Adrenal gland (tissue), 12 donors: ENCODE measurements around the gene CYP24A1. TPM values are rescaled to one million over a fixed set of nuclear protein-coding genes. Genes with fewer than 3 reads are reported as not detected.

Experiments used
- DNase-seq, 7 donors: peaks; one replicate each; pipeline ENCODE4 v3.0.0-alpha.2; 2019 to 2020
- H3K27ac ChIP-seq, 5 donors: fragments of 200-600 bp; sonication (generic) in 4 of 5; 1 replicate in 3 of 5; 2 replicates in 2 of 5; pipeline versions ENCODE4 v1.5.1 to v1.8.0; 2016 to 2020; ENCODE audit warnings: mild to moderate bottlenecking in 1 of 5
- H3K27me3 ChIP-seq: fragments of 200-600 bp; 2 replicates; pipeline ENCODE4 v1.8.0; 2021
- H3K36me3 ChIP-seq, 2 donors: fragments of 200-600 bp; replicated peaks in 1 of 2; 1 replicate in 1 of 2; 2 replicates in 1 of 2; pipeline versions ENCODE4 v1.5.1 to v1.8.0; 2018 to 2022
- H3K4me1 ChIP-seq, 2 donors: fragments of 200-600 bp; replicated peaks in 1 of 2; 1 replicate in 1 of 2; 2 replicates in 1 of 2; pipeline versions ENCODE4 v1.5.1 to v1.8.0; 2018 to 2021
- H3K4me3 ChIP-seq, 4 donors: fragments of 200-600 bp; sonication (generic) in 3 of 4; one replicate each; pipeline ENCODE4 v1.5.1; 2016 to 2018
- H3K9me3 ChIP-seq, 3 donors: fragments of 200-600 bp; sonication (generic) in 1 of 3; replicated peaks in 1 of 3; 1 replicate in 2 of 3; 2 replicates in 1 of 3; pipeline versions ENCODE4 v1.5.1 to v1.8.0; 2016 to 2021
- POLR2A ChIP-seq, 2 donors: fragments of 450-650 bp; IDR thresholded peaks; one replicate each; pipeline ENCODE4 v1.6.1; 2017; ENCODE audit warnings: antibody characterized with exemption in 2 of 2, mild to moderate bottlenecking in 2 of 2, moderate library complexity in 1 of 2
- WGBS, 4 donors: extraction: QIAGEN DNeasy Blood & Tissue Kit in 2 of 4; methylation state at CpG; one replicate each; pipeline versions ENCODE4 v1.1.5 to v1.1.7; 2013 to 2017; 5-methylcytosine and 5-hydroxymethylcytosine counted together
- intact Hi-C, 2 donors: fragments of 100-400 bp; cut with DNase I; formaldehyde crosslinking; loops; one replicate each; pipeline versions ENCODE4 v1.14.1 to v1.15.0; 2022 to 2023
- polyA plus RNA-seq, 3 donors: library from polyadenylated mRNA; stranded (reverse); fragments of 200-250 nt in 2 of 3; fragments of 350-450 nt in 1 of 3; fragmentation: Illumina TruSeq in 1 of 3; extraction: RNeasy Lipid Tissue Mini Kit (QIAGEN cat#74804) in 1 of 3; gene quantifications; one replicate each; pipeline ENCODE4 v1.2.3, GENCODE V29; 2013 to 2014
- total RNA-seq, 9 donors: library from RNA; depleted of rRNA in 4 of 9; stranded (reverse); fragments of >200 nt in 4 of 9; fragments of 120-200 nt in 1 of 9; fragmentation: NEBNext Ultra II Directional in 1 of 9; extraction: Animal tissue kit (Norgen Biotek cat#: 25700) in 1 of 9; gene quantifications; one replicate each; pipeline versions ENCODE4 v1.1.0 to v1.2.4, GENCODE V29; 2013 to 2023
- TF ChIP-seq, protein P1 (sequence below), 6 experiments: fragments of 450-650 bp in 4 of 6; fragments of 200-600 bp in 2 of 6; sonication (generic) in 1 of 6; IDR thresholded peaks; 1 replicate in 5 of 6; 2 replicates in 1 of 6; pipeline versions ENCODE4 v1.5.1 to v1.8.0; 2016 to 2021; ENCODE audit warnings: antibody characterized with exemption in 6 of 6, mild to moderate bottlenecking in 2 of 6, moderate library complexity in 1 of 6
- donor health status: healthy with polysubstance abuse.
- donor health status: Bipolar disorder and iron deficiency.
- donor health status: DM: yes; HTN: yes; CAD: no.
- donor health status: DM: no; HTN: no; CAD: no.
- donor health status: DM: no; HTN: no; CAD: no.
- donor health status: DM: yes; HTN: yes; CAD: no.

The CYP24A1 gene
- total and polyA plus RNA-seq, 12 donors = 0.09 TPM; not detected in 11

DNA sequence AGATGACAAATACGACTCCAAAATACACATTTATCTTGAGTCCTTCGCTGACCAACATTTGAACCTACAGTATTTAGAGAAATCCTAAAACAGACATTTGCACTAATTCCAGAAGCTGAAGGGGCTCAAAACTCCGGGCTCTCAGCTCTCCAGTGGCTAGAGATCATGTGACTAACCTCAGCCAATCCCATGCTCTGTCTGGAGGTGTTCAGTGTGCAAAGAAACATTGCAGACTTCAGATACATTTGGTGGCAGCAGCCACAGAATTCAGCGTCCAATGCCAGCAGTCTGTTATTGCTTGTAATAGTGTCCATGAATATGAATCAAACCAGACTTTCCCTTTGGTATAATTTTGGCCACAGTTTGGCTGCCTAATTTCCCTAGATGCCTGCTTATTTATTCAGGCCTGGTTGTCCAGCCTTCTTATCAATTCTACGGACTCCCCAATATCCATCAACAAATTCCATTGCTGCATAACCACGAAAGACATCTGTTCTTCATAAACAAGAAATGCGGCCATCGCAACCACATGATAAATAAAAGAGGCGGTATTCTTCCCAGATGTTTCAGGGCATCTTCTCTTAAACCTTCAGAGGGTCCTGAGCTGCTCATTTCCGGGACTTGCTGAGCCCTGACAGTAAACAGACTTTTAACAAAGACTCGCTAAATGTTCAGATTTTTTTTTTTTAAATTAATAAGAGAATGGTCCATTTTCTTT lies 14.5 kb upstream of the CYP24A1 start:
- intact Hi-C loops = no loop called here
- Histone ChIP-seq H3K9me3 (no peaks in the 10 kb centered on the region), H3K36me3 (no peaks in the 10 kb centered on the region), H3K27me3 (no peaks in the 10 kb centered on the region), H3K4me1 (no peaks in the 10 kb centered on the region), H3K27ac (no peak overlapping the region), H3K4me3 (no peak overlapping the region)
- 87 to 90% (median 88%) methylated on average over 11 of the region's 11 CpGs for WGBS, 4 donors
- no peak for TF ChIP-seq POLR2A (IDR thresholded peaks at IDR 0.05)
- TF ChIP-seq, protein P1, sequence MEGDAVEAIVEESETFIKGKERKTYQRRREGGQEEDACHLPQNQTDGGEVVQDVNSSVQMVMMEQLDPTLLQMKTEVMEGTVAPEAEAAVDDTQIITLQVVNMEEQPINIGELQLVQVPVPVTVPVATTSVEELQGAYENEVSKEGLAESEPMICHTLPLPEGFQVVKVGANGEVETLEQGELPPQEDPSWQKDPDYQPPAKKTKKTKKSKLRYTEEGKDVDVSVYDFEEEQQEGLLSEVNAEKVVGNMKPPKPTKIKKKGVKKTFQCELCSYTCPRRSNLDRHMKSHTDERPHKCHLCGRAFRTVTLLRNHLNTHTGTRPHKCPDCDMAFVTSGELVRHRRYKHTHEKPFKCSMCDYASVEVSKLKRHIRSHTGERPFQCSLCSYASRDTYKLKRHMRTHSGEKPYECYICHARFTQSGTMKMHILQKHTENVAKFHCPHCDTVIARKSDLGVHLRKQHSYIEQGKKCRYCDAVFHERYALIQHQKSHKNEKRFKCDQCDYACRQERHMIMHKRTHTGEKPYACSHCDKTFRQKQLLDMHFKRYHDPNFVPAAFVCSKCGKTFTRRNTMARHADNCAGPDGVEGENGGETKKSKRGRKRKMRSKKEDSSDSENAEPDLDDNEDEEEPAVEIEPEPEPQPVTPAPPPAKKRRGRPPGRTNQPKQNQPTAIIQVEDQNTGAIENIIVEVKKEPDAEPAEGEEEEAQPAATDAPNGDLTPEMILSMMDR (IDR thresholded peaks at IDR 0.05) = no peak
- no peak for DNase-seq

DNA sequence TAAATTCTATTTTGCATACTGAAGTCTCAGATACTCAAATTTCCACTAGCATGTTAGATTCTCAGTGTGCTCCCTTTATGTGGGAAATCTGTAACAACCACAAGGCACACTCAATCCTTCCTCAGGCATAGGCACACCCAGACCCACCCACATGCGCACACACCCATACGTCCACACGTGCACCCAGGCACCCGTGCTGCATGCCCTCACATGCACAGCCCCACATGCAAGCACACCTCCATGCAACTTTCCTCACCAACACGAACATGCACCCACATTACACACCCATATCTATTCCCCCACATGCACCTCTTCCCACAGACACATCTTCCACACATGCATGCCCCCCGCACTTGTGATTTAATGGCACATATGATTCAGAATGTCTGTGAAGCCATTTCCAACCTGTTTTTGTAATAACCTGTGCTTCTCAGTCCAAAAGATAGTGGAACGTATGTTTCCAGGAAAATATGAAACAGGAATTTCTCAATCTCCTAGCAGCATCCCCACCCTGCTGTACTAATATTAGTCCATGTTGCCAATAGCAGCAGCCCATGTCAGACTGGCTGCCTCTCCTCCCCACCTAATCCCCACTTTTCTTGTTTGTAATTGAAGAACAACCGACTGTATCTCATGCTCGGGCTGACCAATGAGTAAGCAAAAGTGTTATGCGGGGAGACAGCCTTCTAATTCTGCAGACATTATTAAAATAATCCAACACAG lies 11.3 kb upstream of the CYP24A1 start:
- Histone ChIP-seq H3K4me1 (no peaks in the 10 kb centered on the region), H3K9me3 (no peaks in the 10 kb centered on the region), H3K27ac (no peak overlapping the region), H3K27me3 (peaks cover 15% of the 10 kb centered on the region), H3K4me3 (no peak overlapping the region), H3K36me3 (no peaks in the 10 kb centered on the region)
- DNase-seq = no peak
- WGBS, 4 donors = 77 to 82% (median 79%) methylated on average over 10 of the region's 10 CpGs
- intact Hi-C loops = no loop called here
- TF ChIP-seq, protein P1 (IDR thresholded peaks at IDR 0.05) = no peak

DNA sequence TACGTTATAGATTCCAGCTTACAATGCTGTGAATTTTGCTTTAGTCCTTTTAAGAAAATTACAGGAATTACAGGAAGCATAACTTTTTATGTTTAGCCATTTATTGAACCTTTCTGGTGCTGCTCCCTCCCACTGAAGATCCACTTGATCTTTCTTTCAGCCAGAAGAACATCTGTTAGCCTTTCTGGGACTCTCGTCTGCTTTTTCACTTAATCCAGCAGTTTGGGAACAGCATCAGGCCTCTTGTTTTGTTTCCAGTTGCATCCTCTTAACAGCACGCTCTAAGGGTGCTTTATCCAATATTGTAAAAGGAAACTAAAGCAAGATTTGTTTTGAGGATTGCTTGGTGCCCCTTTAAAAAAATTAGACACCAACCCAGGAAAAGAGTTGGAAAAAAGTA lies 10.3 kb upstream of the CYP24A1 start:
- H3K27me3 ChIP-seq = peaks cover 18% of the 10 kb centered on the region
- no peaks in the 10 kb centered on the region for H3K36me3 ChIP-seq
- H3K4me3 ChIP-seq = no peak overlapping the region
- no peak overlapping the region for H3K27ac ChIP-seq
- no peaks in the 10 kb centered on the region for H3K4me1 ChIP-seq
- 38 to 48% (median 39%) methylated on average over 3 of the region's 3 CpGs for WGBS, 4 donors
- no peak for TF ChIP-seq POLR2A (IDR thresholded peaks at IDR 0.05)
- TF ChIP-seq, protein P1 (IDR thresholded peaks at IDR 0.05) = no peak
- no peak for DNase-seq
- intact Hi-C loops = no loop called here
- H3K9me3 ChIP-seq = no peaks in the 10 kb centered on the region

DNA sequence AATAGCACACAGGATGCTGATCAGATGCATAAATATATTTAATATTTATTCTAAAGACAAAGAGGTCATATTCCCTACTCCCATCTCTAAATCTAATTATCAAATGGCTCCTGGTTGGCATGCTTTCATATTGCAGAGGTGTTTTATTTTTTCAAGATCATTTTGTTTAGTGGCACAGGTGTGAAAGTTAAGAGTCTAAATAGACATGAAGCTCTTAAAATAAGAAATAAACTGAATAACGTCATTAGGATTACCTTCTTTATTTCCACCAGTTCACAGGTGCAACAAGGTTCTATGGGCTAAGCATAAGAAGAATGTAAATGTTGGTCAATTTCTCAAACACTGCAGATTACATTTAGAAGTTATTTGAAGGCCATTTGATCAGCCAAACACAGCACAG lies 7.1 kb upstream of the CYP24A1 start:
- no peak overlapping the region for H3K27ac ChIP-seq
- no peaks in the 10 kb centered on the region for H3K36me3 ChIP-seq
- H3K9me3 ChIP-seq = no peaks in the 10 kb centered on the region
- TF ChIP-seq, protein P1 (IDR thresholded peaks at IDR 0.05) = no peak
- H3K4me1 ChIP-seq = no peaks in the 10 kb centered on the region
- no peak overlapping the region for H3K4me3 ChIP-seq
- peaks cover 18% of the 10 kb centered on the region for H3K27me3 ChIP-seq
- intact Hi-C loops = no loop called here
- no peak for DNase-seq
- WGBS, 4 donors = 78 to 93% (median 85%) methylated on average over 1 of the region's 1 CpG
